WERI-Rb-1 (cell line): ENCODE results near the gene BRINP3.
"Not testable (repeated sequence)": the region's sequence is repeated elsewhere in the genome, so short reads cannot be mapped to it uniquely, and the experiment has no call there.

ENCODE experiments used
- DNase-seq: peaks from one replicate; pipeline ENCODE4 v3.0.0-alpha.2; 2020
- H3K27ac ChIP-seq: fragments of 250-450 bp; sonication (Bioruptor Pico); 2 replicates; pipeline ENCODE4 v1.5.1; 2020; ENCODE audit warnings: mild to moderate bottlenecking, moderate library complexity
- H3K27me3 ChIP-seq: fragments of 250-450 bp; sonication (Bioruptor Pico); 2 replicates; pipeline ENCODE4 v1.5.1; 2021; ENCODE audit warnings: mild to moderate bottlenecking, low read depth, moderate library complexity; ENCODE audit not compliant: insufficient read depth, severe bottlenecking
- H3K36me3 ChIP-seq: fragments of 250-450 bp; sonication (Bioruptor Pico); 2 replicates; pipeline ENCODE4 v1.5.1; 2020; ENCODE audit warnings: mild to moderate bottlenecking, moderate library complexity
- H3K4me3 ChIP-seq: 2 replicates; pipeline ENCODE4 v1.5.1; 2011; ENCODE audit warnings: low read depth, mild to moderate bottlenecking, control low read depth, low read length
- H3K9me3 ChIP-seq: fragments of 250-450 bp; sonication (Bioruptor Pico); 2 replicates; pipeline ENCODE4 v1.5.1; 2021; ENCODE audit warnings: mild to moderate bottlenecking, moderate library complexity; ENCODE audit not compliant: severe bottlenecking
- TF ChIP-seq, protein P1 (sequence below): IDR thresholded peaks from 2 replicates; pipeline ENCODE4 v1.5.1; 2011; ENCODE audit warnings: low read depth, mild to moderate bottlenecking, control low read depth, inconsistent platforms, low read length

BRINP3 gene

DNA sequence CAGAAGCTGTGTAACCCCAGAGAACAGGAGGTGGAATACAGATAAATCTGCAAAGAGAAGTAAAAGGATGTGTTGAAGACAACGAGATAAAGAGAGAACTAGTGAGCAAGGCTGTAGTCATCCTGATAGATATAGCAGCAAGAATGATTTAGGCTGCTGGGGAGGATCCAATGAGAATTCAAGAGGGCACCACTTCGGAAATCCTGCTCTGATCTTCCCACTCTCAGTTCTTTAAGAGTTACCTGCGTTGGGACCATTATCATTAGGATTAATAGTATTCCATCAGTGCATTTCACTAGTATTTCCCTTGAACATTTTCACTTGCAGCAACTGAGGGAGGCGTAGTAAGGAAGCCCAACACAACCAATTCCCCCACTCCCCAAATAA, at the start of gene BRINP3:
BRINP3 (minus strand) TSS at position 103 of the 387 bp plus-strand sequence.
- H3K27me3 ChIP-seq = no peaks in the 10 kb centered on the region
- no peak for DNase-seq
- no peak within 1 kb of the TSS for H3K4me3 ChIP-seq
- no peak within 1 kb of the TSS for H3K27ac ChIP-seq
- TF ChIP-seq, protein P1, sequence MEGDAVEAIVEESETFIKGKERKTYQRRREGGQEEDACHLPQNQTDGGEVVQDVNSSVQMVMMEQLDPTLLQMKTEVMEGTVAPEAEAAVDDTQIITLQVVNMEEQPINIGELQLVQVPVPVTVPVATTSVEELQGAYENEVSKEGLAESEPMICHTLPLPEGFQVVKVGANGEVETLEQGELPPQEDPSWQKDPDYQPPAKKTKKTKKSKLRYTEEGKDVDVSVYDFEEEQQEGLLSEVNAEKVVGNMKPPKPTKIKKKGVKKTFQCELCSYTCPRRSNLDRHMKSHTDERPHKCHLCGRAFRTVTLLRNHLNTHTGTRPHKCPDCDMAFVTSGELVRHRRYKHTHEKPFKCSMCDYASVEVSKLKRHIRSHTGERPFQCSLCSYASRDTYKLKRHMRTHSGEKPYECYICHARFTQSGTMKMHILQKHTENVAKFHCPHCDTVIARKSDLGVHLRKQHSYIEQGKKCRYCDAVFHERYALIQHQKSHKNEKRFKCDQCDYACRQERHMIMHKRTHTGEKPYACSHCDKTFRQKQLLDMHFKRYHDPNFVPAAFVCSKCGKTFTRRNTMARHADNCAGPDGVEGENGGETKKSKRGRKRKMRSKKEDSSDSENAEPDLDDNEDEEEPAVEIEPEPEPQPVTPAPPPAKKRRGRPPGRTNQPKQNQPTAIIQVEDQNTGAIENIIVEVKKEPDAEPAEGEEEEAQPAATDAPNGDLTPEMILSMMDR = no peak
- no peaks in the 10 kb centered on the region for H3K36me3 ChIP-seq
- no peaks in the 10 kb centered on the region for H3K9me3 ChIP-seq

DNA sequence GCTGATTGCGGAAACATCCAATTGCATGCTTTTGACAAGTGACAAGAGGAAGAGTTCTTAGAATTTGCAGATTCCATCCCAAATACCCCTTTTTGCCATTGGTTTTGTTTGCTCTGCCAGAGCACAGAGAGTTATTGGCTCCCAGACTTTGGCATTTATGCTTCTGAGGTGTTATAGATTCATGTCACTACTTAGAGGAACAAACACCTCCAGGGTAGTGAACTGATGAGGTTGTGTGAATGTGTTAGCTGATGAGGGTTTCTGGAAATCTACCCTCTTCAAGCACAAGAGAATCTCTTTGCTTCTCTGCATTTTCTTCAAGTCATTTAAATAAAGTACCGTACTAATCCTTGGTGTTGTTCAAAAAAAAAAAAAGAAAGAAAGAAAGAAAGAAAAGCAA, 33.9 kb upstream of the BRINP3 start:
- DNase-seq = no peak
- TF ChIP-seq, protein P1 = no peak
- Histone ChIP-seq H3K36me3 (no peaks in the 10 kb centered on the region), H3K27me3 (no peaks in the 10 kb centered on the region), H3K4me3 (no peak overlapping the region), H3K27ac (no peak overlapping the region), H3K9me3 (no peaks in the 10 kb centered on the region)

DNA sequence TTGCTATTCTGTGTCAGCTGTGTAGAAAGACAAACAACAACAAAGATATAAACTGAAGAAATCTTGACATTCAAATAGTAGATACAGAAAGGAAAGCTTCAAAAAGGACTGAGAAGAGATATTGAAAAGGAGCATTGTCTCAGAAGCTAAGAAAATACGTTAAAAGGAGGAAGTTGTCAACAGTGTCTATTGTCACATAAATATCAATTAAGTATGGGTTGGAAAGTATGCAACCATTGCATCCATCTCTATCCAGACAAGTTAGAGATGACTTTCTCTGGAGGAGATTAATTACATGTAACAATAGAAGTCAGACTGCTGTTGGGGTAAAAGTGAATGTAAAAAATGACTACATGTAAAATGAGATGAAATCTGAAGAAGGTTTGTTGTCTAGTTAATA, 29.7 kb upstream of the BRINP3 start:
- TF ChIP-seq, protein P1 = no peak

DNA sequence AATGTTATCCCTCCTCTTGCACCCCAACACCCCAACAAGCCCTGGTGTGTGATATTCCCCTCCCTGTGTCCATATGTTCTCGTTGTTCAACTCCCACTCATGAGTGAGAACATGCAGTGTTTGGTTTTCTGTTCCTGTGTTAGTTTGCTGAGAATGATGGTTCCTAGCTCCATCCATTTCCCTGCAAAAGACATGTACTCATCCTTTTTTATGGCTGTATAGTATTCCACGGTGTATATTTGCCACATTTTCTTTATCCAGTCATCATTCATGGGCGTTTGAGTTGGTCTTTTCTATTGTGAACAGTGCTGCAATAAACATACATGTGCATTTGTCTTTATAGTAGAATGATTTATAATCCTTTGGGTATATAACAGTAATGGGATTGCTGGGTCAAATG, 26.9 kb upstream of the BRINP3 start:
- DNase-seq, H3K9me3 ChIP-seq, H3K27me3 ChIP-seq, H3K36me3 ChIP-seq, H3K27ac ChIP-seq, H3K4me3 ChIP-seq: not testable (repeated sequence)

More for the DNA sequence above, 29.7 kb upstream of the BRINP3 start:
- DNase-seq = no peak
- H3K9me3 ChIP-seq = no peaks in the 10 kb centered on the region
- no peak overlapping the region for H3K27ac ChIP-seq
- H3K36me3 ChIP-seq = no peaks in the 10 kb centered on the region
- H3K27me3 ChIP-seq = no peaks in the 10 kb centered on the region
- no peak overlapping the region for H3K4me3 ChIP-seq

DNA sequence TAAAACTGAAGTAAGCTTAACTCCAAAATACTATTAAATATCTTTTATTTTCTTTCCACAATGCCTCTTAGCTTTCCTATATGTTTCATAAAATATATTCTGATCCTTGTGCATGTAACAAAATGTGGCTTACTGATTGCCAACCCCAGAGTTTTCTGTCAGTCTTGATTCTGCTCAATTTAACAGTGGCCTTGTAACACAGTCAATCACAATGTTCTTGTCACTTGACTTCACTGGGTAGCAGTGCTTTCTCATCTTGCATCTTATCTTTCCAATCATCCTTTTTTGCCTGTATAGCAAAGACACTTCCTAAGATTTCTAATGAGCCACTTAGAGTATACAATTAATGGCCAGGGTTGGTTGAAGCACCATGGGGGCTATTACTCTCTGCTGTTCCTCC, 19.9 kb upstream of the BRINP3 start:
- no peak overlapping the region for H3K27ac ChIP-seq
- no peak overlapping the region for H3K4me3 ChIP-seq
- TF ChIP-seq, protein P1 = no peak
- no peaks in the 10 kb centered on the region for H3K9me3 ChIP-seq
- no peaks in the 10 kb centered on the region for H3K27me3 ChIP-seq
- DNase-seq = no peak
- no peaks in the 10 kb centered on the region for H3K36me3 ChIP-seq

DNA sequence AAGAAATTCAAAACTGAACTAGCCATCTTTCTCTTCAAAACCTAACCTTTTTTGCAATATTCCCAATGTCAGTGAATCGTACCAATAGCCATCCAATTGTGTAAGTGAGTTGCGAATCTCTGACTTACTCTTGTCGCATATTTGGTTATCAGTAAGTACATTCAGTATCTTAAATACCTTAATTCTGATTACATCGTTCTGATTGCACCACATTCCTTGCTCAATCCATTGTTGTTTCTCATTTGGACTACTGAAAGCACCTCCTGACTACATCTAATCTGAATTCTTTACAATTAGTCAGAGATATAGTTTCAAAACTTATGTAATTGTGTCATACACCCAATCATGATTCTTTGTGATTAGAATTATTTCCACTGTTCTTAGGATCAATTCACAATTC, 16.8 kb upstream of the BRINP3 start:
- Histone ChIP-seq H3K4me3 (no peak overlapping the region), H3K27ac (no peak overlapping the region), H3K36me3 (no peaks in the 10 kb centered on the region), H3K9me3 (no peaks in the 10 kb centered on the region), H3K27me3 (no peaks in the 10 kb centered on the region)
- no peak for DNase-seq
- TF ChIP-seq, protein P1 = no peak
